Heart left ventricle (tissue), 13 donors: ENCODE results near the gene GDAP1L1.

Experiments
- CTCF ChIP-seq, 12 donors: fragments of 200-600 bp; sonication (generic) in 4 of 12; IDR thresholded peaks; one replicate each; pipeline versions ENCODE4 v1.5.0 to v1.8.0; 2018 to 2022; ENCODE audit warnings: antibody characterized with exemption in 12 of 12, mild to moderate bottlenecking in 5 of 12
- POLR2A ChIP-seq, 2 donors: fragments of 450-650 bp; IDR thresholded peaks; one replicate each; pipeline ENCODE4 v1.6.1; 2017; ENCODE audit warnings: antibody characterized with exemption in 2 of 2, mild to moderate bottlenecking in 2 of 2, moderate library complexity in 2 of 2
- donor health status: ischemic (EF 13 %, LVEDD 7.1; RV severe dilation, severe dysfunction).
- donor health status: DM: no; HTN: yes; CAD: no.
- donor health status: DM: no; HTN: no; CAD: no.
- donor health status: ischemic (EF 25% LVEDD 6.9; RV normal size, moderate dysfunction).
- donor health status: ischemic (EF 25% LVEDD 5.7; RV mildly dilated, moderate dysfunction).
- donor health status: ischemic (EF 35%, LVEDD 5.7; RV mildly dilated, moderate dysfunction).
- donor health status: nonischemic (EF 11% LVEDD 7.7; RV severe dilation, severe dysfunction).
- donor health status: DM: yes; HTN: yes; CAD: no.
- donor health status: PGD.
- donor health status: ischemic (EF 29% LVEDD 5.4; RV normal size, mild dysfunction).
- donor health status: nonischemic (EF 23%, LVEDD 6.1; RV moderate dilation, normal function).

DNA sequence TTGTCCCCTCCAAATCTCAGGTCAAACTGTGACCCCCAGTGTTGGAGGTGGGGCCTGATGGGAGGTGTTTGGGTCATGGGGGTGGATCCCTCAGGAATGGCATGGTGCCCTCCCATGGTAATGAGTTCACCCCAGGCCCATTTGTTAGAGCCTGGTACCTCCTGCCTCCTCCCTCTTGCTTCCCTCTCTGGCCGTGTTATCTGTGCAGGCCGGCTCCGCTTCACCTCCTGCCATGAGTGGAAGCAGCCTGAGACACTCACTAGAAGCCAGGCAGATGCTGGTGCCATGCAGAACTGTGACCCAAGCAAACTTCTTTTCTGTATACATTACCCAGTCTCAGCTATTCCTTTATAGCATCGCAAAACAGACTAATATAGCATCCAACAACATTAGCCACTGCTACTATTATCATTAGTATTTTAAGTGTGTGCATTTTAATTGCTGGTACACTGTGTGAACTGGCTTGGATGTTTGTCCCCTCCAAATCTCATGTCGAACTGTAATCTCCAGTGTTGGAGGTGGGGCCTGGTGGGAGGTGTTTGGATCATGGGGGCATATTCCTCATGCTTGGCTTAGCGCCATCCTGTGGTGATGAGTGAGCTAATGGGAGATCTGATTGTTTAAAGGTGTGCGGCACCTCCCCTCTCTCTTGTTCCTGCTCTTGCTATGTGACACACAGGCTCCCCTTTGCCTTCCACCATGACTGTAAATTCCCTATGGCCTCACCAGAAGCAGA, 24.3 kb upstream of the GDAP1L1 start:
- no peak for TF ChIP-seq CTCF (IDR thresholded peaks at IDR 0.05)
- TF ChIP-seq POLR2A (IDR thresholded peaks at IDR 0.05), result no peak
